AG20443 (cell line): ENCODE results near the gene FAM83B.
"Not testable (repeated sequence)": the region's sequence is repeated elsewhere in the genome, so short reads cannot be mapped to it uniquely, and the experiment has no call there.

ENCODE experiments used
- DNase-seq: peaks from one replicate; pipeline ENCODE4 v3.0.0; 2012; ENCODE audit warnings: low spot score, mixed read lengths

The FAM83B gene, protein sequence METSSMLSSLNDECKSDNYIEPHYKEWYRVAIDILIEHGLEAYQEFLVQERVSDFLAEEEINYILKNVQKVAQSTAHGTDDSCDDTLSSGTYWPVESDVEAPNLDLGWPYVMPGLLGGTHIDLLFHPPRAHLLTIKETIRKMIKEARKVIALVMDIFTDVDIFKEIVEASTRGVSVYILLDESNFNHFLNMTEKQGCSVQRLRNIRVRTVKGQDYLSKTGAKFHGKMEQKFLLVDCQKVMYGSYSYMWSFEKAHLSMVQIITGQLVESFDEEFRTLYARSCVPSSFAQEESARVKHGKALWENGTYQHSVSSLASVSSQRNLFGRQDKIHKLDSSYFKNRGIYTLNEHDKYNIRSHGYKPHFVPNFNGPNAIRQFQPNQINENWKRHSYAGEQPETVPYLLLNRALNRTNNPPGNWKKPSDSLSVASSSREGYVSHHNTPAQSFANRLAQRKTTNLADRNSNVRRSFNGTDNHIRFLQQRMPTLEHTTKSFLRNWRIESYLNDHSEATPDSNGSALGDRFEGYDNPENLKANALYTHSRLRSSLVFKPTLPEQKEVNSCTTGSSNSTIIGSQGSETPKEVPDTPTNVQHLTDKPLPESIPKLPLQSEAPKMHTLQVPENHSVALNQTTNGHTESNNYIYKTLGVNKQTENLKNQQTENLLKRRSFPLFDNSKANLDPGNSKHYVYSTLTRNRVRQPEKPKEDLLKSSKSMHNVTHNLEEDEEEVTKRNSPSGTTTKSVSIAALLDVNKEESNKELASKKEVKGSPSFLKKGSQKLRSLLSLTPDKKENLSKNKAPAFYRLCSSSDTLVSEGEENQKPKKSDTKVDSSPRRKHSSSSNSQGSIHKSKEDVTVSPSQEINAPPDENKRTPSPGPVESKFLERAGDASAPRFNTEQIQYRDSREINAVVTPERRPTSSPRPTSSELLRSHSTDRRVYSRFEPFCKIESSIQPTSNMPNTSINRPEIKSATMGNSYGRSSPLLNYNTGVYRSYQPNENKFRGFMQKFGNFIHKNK

DNA sequence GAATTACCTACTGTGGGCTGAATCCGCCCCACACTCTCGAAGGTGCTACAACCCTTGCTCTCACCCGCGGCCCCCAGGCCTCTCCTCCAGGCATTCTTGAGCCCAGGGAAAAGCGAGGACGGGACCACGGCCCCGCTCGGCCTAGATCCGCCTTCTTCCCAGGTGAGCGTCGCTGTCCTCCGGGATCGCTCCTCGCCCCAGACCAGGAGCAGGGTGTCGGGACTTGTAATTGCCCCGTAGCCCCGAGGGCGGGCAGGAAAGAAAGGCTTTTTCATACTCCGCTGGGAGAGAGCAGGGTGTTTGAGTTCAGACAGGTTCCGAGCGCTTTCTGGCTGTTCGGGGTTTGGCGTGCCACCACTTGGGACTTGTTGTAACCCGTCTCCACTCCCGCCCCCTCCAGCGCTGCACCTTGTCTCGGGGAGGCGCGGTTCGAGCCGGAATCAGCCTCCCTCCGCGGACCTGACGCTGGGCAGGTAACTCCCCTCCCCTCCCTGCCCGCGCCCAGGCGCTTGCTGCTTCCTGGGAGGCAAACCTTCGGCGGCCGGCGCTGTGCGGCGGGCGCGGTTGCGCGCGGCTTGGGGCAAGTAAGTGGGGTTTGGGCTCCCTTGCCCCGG lies at the start of gene FAM83B:
Gene FAM83B, plus strand, starts transcription at position 529 of the 614 bp plus-strand sequence. CDS start 23,476 bp downstream, outside the sequence.
- peak; percentile 12 for DNase-seq

DNA sequence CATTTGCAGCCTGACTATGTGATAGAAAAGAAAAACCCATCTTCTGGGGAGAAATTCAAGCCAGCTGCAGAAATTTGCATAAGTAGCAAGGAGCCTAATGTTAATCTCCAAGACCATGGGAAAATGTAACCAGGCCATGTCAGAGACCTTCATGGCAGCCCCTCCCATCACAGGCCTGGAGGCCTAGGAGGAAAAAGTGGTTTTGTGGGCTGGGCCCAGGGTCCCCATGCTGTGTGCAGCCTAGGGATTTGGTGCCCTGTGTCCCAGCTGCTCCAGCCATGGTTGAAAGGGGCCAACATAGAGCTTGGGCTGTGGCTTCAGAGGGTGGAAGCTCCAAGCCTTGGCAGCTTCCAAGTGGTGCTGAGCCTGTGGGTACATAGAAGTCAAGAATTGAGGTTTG lies 49.7 kb upstream of the FAM83B start:
- DNase-seq = not testable (repeated sequence)

DNA sequence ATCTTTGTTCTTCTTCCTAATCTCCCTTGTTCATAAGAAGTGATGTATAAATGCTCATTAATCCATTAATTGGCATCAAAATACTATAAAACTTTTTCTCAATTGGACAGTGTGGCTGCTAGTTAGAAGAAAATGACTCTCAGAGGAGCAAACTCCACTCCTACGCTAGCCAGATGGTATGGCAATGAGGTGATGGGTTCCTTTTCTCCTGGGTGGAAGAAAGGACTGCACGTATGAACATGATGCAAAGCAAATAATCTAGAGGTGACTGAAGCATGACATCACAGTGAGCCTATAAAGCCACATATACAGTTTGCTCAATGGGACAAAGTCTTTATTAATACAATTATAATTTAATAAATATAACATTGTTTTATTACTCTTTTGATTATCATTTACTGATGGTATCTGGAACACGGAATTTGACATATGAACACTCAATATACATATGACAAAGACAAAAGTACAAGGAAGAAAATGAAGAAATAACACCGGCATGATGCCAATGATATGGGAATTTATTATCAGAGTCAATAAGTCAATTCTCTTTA lies 46.4 kb upstream of the FAM83B start:
- no peak for DNase-seq

DNA sequence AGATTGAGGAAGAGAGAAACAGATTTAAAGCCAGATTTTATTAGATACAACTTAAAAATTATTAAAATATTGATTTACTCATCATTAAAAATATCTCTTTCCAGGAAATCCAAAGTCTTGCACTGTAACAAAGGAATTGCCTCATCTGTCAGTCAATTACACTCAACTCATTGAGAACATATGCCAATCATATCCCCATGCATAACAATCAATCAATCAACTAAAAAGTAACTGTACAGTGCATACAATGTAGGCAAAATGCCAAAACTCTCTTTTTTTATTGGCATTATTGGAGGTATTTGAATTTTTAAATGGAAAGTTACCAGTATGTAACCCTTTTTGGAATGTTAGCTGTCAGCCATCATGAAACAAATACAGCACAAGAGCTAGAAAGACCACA lies 45.3 kb upstream of the FAM83B start:
- DNase-seq = no peak

DNA sequence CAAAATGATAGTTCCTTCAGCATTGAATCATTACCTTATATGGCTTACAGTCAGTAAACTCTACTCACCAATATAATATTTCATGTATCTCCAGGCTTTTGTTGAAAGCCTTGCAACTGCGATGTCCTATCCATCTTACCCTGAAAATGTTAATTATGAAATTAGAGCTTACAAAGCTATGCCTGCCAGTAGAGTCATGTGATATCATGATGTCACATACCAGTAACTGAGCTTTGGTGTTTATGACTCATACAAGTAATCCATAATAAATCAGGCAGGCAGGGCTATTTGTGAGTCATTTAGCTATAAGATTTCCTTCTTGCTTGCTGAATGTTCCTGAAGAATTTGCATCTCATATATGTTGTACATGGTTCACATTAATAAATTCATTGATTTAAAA lies 44.9 kb upstream of the FAM83B start:
- DNase-seq = peak; percentile 21

DNA sequence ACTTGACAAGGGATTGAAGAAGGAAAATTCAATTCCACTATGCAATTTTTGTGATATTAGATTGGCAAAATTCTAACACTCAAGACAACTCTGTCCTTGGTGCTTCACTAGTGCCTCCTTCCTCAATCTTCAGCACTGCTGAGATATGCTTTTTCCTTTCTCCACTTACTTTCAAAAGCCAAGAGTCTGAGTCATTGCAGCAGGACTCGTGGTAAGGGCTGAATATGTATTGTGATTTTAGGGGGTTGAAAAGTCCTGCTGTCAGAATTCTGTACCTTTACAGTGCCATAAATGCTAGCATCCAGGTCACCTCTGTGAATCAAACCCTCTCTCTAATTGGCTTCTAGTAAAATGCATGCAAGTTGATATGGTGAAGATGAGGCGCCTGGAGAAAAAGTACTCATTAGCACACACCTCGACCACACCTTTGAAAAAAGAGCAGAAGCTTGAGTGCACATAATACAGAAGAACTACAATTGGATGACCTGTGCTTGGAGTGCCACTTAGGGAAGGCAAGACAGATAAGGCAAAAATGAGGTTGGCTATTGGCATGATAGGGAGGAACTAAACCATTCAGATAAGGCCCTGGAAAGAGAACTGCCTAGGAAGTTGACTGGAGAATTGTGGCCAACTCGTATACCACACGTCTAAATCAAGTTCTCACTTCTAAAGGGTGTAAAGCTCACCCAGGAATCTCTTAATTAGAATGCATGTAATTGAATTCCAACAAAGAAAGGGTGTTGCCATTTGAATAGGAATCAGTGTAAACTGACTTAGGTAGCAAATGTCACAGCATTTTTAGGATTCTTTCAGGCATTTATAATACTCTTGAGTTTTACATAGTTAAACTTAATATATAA lies 43.6 kb upstream of the FAM83B start:
- DNase-seq = peak; percentile 21

DNA sequence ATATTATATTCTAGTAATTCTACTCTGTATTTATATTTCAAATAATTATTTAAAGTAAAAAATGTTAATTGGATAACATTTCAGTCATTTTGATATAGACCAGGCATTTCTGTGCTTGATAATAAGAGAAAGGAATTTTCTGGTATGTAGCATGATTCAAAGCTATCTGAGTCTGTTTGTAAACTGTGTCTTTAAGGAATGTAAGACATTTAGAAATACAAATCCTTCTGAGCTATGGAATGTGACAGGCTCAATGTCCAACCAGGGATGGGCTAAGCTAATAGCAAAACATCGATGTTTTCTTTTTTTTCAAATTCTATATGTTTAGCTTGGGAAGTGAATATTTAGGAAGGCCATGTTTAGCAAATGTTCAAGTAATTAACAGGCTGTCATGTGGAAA lies 41.5 kb upstream of the FAM83B start:
- DNase-seq = peak; percentile 7

DNA sequence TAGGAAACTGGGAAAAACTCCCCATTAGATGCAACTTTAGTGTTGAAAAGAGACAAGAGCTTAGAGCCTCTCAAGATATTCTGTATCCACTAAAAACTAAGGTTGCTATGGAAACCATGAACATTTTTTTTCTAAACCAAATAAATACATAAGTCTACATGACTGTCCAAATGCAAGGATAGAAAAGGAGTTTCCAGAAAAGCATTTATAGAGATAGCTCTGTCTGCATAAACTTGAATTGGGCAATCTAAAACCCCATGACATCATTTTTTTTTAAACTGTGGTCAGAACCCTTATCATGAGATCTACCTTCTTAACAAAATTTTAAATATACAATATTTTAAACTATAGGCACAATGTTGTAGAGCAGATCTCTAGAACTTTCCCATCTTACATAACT lies 36.4 kb upstream of the FAM83B start:
- DNase-seq = no peak

DNA sequence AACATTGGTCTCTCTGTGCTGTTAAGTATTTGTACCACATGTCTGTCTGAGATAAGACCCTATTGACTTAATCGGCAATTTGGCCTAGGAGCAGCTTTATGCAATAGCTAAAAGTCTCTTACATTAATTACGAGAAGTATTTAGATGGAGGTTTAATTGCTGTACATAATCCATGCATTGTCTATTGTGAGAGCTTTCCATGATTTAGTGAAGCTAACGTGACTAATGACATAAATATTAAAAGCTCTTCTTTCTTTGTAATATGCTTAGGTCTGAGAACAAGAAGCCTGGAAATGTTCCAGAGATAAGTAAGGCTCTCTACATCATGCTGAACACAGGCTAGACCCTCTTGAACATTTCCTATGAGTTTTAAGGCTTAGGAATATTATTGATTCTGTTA lies 32.7 kb upstream of the FAM83B start:
- no peak for DNase-seq

DNA sequence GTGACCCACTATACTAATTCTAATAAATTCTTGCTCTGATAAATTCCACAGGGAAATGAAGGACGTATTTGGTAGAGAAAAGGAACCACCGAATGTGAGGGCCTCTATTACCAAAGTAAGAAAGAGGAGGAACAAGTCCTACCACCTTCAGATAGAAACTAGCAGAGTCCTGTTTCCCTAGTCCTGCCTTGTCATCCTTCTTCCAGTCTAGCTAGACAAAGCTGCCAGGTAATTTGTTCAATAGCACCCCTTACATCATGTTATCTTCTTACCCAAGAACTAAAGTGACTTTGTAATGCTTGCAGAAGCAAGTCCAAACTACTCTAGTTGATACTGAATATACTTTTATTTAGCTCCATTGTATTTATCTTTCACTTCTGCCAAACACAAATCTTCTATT lies 29.3 kb upstream of the FAM83B start:
- DNase-seq = no peak

DNA sequence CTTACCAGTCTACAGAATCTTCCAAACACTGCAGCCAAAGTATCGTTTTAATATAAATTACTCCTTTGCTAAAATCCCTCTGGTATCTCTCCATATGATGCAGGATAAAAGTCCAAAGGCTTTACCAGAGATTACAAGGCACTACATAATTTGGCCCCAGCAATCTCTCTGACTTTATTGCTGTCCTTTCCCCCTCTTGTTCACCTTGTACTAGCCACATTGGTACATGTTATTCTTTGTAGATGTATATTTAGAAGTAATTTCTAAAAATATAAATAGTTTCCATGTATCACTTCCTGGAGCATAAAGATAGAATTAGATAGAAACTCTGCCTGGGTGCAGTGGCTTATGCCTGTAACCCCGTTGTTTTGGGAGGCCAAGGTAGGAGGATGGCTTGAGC lies 28.7 kb upstream of the FAM83B start:
- DNase-seq = no peak

DNA sequence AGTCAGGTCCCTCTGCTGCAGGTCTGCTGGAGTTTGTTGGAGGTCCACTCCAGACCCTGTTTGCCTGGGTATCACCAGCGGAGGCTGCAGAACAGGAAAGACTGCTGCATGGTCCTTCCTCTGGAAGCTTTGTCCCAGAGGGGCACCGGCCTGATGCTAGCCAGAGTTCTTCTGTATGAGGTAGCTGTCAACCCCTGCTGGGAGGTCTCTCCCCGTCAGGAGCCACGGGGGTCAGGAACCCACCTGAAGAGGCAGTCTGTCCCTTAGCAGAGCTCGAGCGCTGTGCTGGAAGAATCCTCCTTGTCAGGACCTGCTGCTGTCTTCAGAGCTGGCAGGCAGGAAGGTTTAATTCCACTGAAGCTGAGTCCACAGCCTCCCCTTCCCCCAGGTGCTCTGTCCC lies 22.3 kb upstream of the FAM83B start:
- not testable (repeated sequence) for DNase-seq

DNA sequence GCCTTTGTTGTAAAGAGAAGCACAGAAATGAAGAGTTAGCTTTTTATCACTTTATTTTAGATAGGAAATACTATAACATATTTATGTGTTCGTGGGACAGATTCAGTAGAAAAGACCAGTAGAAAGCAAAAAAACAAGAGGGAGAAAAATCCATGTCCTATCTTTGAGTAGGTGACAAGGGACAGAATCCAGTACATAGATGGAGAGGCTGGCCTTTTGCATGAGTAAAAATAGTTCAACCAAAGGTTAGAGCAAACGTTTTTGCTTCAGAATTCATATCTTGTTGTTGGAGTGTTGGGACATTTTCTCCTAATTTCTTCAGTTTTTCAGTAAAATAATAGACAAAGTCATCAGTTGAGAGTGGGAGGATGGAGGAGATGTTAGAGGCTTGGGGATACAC lies 19.6 kb upstream of the FAM83B start:
- no peak for DNase-seq

DNA sequence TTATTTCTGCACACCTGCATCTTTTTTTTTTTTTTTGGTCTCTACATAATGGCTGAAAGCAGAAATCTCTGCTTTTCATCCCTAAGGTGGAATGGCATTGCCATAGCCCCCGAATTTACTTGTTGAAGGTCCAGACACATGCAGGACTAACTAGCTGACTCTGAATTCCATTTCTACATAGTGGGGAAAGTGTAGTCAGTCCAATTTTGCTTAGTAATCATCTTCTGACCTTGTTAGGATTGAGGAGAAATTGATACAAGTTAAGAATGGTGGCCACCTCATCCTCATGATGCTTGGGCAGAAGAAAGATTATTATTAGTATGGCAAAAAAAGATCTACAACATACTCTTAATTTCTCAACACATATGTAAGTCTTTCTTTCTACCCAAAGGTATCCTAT lies 16.4 kb upstream of the FAM83B start:
- no peak for DNase-seq

DNA sequence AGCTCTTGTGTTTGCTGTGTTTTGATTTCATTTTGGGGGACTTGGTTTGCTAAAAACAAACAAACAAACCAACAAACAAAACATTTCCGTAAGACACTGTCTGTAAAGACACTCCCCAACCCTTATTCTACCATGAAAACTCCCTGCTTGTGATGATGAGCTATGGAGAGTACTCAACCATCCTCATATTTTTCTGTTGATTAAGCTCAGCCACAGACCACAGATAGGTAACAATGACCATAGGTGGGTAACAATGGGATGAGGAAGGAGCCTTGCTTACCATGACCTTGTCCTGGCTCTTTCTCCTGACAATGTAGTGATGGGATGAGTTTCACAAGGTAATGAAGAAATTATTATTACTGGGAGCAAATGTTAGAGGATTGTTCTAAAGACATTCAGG lies 11.4 kb upstream of the FAM83B start:
- DNase-seq = no peak

DNA sequence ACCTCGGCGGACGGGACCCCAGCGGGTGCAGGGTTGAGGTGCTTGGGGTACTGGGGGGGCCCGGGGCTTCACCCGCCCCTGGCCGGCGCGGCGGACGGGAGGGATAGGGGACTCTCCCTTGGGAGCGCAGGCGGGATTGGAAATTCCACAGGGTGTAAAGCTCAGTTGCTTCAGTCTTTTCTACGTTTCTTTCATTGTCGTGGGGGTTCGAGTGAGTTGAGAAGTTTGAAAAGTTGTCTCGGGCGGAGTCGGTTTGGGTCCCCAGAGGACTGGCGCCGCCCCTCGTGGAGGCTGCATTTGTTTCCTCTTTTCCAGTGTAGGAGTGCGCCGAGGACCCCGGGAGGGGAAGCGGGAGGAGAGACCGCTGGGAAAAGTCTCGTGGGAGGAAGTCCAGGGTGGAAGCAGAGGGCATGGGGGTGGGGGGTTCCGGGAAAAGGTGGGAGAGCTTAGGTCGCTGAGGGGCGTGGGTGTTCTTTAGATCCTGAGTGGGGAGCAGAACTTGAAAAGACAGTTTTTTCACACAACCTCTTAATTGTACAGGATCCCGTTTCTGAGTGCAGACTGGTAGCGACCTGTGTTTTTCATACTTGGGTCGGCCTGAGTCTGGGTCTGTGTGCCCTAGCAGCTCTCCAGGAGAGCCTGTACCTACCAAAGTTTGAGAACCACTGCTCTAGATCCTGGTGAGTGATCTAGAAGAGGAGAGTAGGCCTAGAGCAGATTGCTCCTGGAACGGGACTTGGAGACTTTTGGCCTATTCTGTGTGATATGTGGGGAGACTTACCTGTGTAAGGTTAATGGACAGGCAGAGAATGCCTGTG lies 495 bp downstream of the FAM83B start:
- DNase-seq = no peak

DNA sequence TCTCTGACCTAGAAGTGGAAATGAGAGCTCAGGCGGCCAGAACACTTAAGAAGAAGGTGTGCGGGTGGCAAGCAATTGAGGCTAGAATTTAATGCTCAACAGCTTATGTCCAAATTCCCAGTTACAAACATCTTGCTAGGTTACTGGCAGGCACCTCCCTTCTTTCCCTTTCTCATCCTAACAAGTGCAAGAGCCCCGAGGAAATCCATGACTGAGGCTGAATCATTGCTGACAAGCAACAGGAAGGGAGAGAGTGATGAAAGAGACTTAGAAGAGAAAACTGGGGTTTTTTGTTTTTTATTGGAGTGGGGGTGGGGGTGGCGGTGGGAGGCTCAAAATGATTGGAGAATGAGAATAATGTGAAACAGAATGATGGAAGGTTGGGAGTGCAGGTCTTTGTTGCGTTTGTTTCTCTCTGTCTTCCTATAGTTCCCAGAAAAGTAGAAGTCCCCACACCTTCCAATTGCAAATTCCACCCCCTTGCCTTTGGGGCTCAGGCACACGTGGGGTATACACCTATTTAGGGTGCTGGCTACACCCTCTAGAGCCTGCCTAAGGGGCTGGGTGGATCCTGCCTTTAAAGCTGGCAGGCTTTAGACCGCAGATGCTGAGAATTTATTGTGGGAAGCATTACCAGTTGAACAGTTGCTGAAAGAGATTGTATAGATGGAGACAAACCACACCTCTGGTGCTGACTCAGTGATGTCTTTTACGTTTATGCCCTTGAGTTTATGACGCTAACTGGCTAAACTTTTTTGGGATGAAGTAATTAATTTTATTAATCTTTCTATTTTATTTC lies 1.4 kb downstream of the FAM83B start:
- DNase-seq = peak; percentile 23

DNA sequence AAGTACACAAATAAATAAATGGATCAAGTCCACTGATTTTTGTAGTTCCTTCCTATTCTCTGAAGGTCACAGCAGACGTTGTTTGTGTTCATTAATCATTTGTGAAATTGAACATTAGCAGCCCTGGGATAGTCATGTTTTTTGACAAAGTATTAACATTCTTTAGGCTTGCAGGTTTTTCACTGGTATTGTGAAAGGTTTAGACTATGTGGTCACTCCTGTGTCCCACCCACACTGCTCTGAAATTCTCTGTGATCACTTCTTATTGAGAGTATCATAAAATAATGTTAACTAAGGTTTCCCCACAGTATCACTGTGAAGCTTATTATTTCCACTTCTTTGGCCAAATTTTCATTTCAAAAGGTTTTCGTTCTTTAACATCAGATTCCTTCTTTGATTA lies 3.5 kb downstream of the FAM83B start:
- no peak for DNase-seq

DNA sequence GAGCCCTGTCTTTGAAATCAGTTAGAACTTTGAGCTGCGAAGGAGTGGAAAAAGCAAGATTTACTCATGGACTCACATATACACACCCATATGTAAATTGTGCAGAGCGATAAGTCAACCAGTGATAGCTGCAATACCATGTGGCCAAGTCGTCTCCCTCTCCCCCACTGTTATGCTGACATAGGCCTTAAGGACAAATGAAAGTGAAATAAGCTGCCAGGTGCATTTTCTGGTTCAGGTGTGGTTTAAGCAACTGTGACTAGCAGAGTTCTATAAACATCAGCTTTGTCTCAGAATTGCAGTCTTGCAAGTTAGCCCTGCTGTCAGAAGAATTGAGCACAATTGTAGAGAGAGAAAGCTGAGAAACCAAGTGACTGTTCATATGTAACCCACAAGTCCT lies 9.6 kb downstream of the FAM83B start:
- no peak for DNase-seq

DNA sequence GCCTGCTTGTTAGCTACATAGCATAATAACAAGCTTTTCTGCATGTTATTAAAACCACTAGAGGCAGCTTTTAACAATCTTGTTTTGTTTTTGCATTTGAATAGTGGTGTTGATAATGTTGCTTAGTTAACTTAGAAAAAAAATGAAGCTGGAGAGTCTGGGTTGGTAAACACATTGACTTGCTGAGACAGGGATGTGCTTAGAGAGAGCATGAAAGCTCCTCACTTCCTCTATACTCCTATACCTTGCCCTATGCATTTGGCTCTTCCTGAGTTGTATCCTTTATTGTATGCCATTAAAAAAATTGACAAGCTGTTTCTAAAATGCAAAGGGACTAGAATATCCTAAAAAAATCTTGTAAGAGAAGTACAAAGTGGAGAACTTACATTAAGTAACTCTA lies 13.6 kb downstream of the FAM83B start:
- no peak for DNase-seq
